Activated CD8-positive, alpha-beta memory T cell treated with anti-CD3 and anti-CD28 coated beads, Interleukin-2, amount 50 U/mL, for 4 hours (primary cell): ENCODE data around the gene KNSTRN.

ENCODE experiments used
- DNase-seq: peaks from one replicate; pipeline ENCODE4 v3.0.0-alpha.2; 2020

KNSTRN gene

GRCh38 chr15:40345867-40346578 lies 36.5 kb upstream of the KNSTRN start:
- no peak for DNase-seq

DNA sequence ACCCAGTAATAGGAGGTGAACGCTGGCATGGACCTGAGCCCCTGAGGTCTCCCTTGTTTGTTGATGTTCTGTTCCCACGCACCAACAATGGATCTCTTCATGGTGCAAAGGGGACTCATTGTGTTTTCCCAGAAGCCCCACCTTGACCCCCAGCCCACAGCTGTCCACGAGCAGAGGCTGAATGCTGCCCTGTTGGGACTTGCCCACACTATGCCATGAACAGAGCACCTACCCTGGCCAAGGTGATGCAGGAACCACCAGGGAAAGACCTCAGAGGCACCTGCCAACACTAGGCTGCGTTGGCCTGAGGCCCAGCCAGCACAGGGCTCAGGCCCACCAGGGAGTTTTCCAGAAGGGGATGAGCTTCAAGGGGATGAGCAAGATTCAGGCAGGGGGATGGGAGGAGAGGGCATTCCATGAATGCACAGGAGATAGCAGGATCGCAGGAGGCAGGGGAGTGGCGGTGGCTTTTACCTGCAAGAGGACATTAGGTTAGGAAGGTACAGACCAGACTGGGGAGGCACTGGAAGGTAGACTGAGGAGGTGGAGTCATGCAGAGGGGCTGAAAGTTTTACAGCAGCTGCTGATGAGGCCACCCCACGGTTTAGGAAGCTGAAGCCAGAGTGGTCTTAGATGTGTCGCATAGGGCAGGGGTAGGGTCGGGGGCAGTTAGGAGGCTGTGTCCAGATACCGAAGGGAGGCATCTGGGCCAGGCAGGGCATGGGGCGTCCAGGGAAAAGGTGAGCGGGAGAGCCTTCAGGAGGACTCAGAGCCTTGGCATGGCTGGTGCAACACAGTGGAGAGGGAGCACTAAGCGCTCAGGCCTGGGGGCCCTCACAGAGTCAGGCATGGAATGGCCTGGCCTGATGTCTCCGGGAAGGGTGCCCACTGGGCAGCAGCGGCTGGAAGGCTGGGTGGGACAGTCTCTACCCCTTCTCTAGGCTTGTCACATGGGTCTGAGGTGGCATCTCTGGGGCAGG lies 35.7 kb upstream of the KNSTRN start:
- no peak for DNase-seq

GRCh38 chr15:40347559-40348473 lies 34.7 kb upstream of the KNSTRN start:
- DNase-seq, result no peak

DNA sequence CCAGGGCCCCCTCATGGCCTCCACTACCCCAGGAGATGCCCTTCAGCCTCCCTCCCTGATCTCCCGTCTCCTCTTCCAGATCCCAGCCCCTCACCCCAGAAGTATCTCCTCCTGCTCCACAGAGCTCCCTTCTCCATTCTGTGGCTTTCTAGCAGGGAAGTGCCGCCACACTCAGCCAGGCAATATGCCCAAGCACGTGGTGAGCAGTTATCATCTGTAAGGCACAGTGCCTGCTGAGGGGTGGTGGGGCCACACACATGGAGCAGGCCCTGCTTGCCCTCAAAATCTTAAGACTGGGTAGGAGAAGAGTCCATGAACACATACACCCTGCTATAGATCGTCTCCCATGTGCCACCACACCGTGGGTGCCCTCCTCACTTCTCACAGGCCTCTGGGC lies 34.0 kb upstream of the KNSTRN start:
- DNase-seq, result no peak

- DNase-seq, result no peak
Observed at GRCh38 chr15:40349163-40349562, 33.4 kb upstream of the KNSTRN start.

- no peak for DNase-seq
Observed at GRCh38 chr15:40352281-40352901, 30.1 kb upstream of the KNSTRN start.

DNA sequence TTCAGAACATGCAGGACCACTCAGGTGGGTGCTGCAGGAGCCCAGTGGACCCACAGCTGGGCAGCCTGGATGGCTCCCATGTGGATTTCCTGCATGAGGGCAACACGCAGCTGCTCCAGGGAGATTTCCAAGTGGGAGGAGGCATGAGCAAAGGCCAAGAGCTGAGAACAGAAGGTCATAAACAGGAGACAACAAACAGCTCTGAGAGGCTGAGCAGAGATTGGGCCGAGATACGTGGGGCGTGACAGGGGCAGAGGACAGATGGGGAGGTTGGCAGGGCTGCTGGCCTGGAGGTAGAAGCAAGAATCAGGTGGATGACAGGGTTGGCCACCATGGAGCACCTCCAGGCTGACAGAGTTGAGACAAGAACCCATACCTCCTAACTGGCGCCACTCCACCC lies 28.8 kb upstream of the KNSTRN start:
- DNase-seq, result no peak

DNA sequence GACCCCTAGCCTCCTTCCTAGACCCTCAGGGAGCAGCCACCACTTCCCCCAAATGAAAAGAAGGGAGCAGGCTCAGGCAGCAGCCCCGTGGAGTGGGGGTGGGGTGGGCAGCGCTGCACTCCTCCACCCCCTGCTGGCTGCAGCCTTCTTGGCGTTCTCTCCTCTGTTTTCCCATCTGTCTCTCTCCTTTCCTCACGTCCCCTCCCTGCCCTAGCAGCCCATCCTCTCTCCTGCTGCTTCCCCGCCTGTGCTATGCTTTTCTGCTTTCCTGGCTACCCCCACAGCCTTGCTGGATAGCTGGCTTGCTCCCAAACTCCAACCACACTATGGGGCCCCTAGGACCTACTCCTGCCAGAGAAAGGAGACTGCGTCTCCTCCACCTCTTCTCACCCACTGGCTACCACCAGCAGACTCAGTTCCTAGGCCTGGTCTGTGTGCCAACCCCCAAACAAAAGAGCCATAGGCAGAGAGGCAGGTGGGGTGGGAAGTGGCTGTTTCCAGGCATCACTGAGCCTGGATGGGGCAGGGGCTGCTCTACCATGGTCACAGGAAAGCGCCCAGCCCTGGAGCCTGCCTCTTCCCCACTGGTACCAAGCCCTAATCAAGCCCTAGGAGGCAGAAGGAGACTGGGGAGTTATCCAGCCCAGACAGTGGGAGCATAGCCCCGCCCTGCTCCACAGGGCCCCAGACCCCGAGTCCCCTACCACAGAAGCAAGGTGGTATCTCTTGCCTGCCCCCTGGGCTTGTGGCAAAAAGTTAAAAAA lies 27.9 kb upstream of the KNSTRN start:
- DNase-seq, result no peak

- DNase-seq, result no peak
Observed at GRCh38 chr15:40355976-40356585, 26.4 kb upstream of the KNSTRN start.

GRCh38 chr15:40357246-40357645 lies 25.3 kb upstream of the KNSTRN start:
- no peak for DNase-seq

DNA sequence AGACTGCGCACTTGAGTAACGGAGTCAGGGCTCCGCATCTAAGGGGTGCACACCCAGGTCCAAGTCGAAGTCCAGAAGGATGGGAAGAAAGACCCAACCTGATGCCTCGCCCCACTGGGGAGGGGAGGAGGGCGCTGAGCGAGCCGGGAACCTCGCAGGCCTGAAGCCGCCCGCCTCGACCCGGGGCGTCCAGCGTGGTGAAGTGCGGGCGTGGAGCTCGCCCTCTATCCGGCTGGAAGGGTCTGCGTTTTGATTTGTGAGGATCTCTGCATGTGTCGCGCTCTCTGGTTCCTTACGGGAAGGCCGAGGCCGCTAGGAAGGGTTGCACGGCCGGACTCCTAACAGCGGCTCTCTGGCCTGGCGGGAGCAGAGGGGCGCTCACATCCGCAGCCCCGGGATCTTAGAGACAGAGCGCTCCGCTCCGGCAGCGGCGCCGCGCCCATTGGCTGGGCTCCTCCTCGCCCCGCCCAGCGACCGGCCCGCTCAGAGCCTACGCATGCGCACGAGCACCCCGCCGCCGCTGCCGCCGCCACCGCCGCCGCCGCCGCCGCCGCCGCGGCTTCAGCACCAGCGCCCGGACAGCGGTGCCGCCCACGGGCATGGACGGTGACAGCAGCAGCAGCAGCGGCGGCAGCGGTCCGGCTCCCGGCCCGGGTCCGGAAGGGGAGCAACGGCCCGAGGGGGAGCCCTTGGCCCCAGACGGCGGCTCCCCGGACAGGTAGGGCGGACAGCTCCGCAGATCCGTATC lies 24.6 kb upstream of the KNSTRN start, which contains the start of gene DISP2:
TSS of gene DISP2 (plus strand) at position 497 of the 748 bp plus-strand sequence. CDS start at position 600, 103 bp downstream.
- DNase-seq, result peak; percentile 86

GRCh38 chr15:40358471-40359353 lies 23.8 kb upstream of the KNSTRN start:
- peak; percentile 55 for DNase-seq

- DNase-seq, result no peak
Observed at GRCh38 chr15:40360015-40360414, 22.5 kb upstream of the KNSTRN start.

- no peak for DNase-seq
Observed at GRCh38 chr15:40361640-40362039, 20.9 kb upstream of the KNSTRN start.

GRCh38 chr15:40363611-40364010 lies 18.9 kb upstream of the KNSTRN start:
- DNase-seq, result no peak

DNA sequence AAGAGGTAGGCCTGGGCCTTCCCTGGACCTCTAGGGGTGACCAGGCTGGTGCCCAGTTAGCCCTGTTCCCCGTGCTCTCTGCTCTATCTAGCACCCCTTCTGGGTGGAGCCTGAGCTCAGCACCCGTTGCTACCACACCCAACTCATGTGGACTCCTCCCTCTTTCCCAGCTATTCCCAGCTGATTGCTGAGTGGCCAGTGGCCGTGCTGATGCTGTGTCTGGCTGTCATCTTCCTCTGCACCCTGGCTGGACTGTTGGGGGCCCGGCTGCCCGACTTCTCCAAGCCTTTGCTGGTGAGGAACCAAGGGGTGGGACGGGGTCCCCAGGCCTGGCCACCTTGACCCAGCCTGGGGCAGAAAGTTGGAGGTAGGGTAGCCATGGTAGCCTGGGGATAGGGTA lies 18.3 kb upstream of the KNSTRN start:
- no peak for DNase-seq

GRCh38 chr15:40365016-40365415 lies 17.5 kb upstream of the KNSTRN start:
- no peak for DNase-seq

- DNase-seq, result no peak
Observed at GRCh38 chr15:40365624-40366456, 16.7 kb upstream of the KNSTRN start.
